Panc1 (cell line): ENCODE measurements around the gene PSTPIP1.

ENCODE experiments used
- CTCF ChIP-seq: fragments of 450-650 bp; IDR thresholded peaks from 2 replicates; pipeline ENCODE4 v1.5.1; 2017; ENCODE audit warnings: mild to moderate bottlenecking
- POLR2AphosphoS5 ChIP-seq: IDR thresholded peaks from 2 replicates; pipeline ENCODE4 v1.6.1; 2012; ENCODE audit warnings: mild to moderate bottlenecking, low read depth, low read length, moderate library complexity
- SIN3A ChIP-seq: IDR thresholded peaks from 2 replicates; pipeline ENCODE4 v1.6.1; 2012; ENCODE audit warnings: low read depth, mild to moderate bottlenecking, low read length, moderate library complexity, borderline replicate concordance; ENCODE audit not compliant: insufficient read depth
- TCF7L2 ChIP-seq: IDR thresholded peaks from 2 replicates; pipeline ENCODE4 v1.6.1; 2011; ENCODE audit warnings: mild to moderate bottlenecking, low read depth, low read length, inconsistent platforms
- TF ChIP-seq, protein P1 (sequence below), 2 experiments: IDR thresholded peaks; 2 replicates each; pipeline ENCODE4 v1.6.1; 2011 to 2012; ENCODE audit warnings: low read depth in 2 of 2, control low read depth in 1 of 2, low read length in 1 of 2, mild to moderate bottlenecking in 1 of 2, moderate library complexity in 1 of 2; ENCODE audit not compliant: insufficient read depth in 1 of 2

DNA sequence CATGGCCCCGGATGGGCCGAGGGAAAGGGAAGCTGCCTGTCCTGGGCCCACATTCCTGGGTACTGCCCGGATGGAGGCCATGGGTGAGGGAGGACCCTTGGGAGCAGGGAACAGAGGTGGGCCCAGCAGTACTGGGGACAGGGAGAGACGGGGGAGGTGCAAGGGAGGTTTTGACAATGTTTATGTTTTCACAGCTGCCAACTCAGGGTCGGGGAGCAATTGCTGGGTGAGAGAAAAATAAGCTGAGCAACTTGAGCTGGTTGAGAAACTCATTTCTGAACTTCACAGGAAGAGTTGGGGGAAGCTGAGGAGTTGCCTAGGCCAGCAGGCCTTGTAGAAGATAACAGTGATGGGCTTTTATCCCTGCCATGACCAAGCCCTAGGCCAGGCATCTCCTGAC is 87.0 kb downstream of the PSTPIP1 start:
- no peak for TF ChIP-seq CTCF
- no peak for TF ChIP-seq POLR2AphosphoS5
- no peak for TF ChIP-seq SIN3A
- no peak for TF ChIP-seq TCF7L2
- TF ChIP-seq, protein P1, sequence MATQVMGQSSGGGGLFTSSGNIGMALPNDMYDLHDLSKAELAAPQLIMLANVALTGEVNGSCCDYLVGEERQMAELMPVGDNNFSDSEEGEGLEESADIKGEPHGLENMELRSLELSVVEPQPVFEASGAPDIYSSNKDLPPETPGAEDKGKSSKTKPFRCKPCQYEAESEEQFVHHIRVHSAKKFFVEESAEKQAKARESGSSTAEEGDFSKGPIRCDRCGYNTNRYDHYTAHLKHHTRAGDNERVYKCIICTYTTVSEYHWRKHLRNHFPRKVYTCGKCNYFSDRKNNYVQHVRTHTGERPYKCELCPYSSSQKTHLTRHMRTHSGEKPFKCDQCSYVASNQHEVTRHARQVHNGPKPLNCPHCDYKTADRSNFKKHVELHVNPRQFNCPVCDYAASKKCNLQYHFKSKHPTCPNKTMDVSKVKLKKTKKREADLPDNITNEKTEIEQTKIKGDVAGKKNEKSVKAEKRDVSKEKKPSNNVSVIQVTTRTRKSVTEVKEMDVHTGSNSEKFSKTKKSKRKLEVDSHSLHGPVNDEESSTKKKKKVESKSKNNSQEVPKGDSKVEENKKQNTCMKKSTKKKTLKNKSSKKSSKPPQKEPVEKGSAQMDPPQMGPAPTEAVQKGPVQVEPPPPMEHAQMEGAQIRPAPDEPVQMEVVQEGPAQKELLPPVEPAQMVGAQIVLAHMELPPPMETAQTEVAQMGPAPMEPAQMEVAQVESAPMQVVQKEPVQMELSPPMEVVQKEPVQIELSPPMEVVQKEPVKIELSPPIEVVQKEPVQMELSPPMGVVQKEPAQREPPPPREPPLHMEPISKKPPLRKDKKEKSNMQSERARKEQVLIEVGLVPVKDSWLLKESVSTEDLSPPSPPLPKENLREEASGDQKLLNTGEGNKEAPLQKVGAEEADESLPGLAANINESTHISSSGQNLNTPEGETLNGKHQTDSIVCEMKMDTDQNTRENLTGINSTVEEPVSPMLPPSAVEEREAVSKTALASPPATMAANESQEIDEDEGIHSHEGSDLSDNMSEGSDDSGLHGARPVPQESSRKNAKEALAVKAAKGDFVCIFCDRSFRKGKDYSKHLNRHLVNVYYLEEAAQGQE (IDR thresholded peaks at IDR 0.05; ENCODE audit: insufficient read depth in 1 of 2, low read depth in 2 of 2, low read length in 1 of 2), result no peak
